ENCODE results near the gene EPHA8. TPM values are rescaled to one million over a fixed set of nuclear protein-coding genes. Genes with fewer than 3 reads are reported as not detected.

The EPHA8 gene
- total RNA-seq, 1 experiment from 2014 or later: not detected

GRCh38 chr1:22645931-22646330, 82.6 kb downstream of the EPHA8 start:
- no peak for DNase-seq (ENCODE audit: low read depth)

- DNase-seq (ENCODE audit: low read depth): no peak
Observed at GRCh38 chr1:22646384-22646783, 83.1 kb downstream of the EPHA8 start.

- DNase-seq (ENCODE audit: low read depth): no peak
Observed at GRCh38 chr1:22650089-22650693, 86.9 kb downstream of the EPHA8 start.

GRCh38 chr1:22651941-22652856, 88.9 kb downstream of the EPHA8 start:
- no peak for DNase-seq (ENCODE audit: low read depth)

GRCh38 chr1:22652881-22653316, 89.6 kb downstream of the EPHA8 start, which contains the start of gene C1QB:
C1QB (plus strand) TSS chr1:22653236; CDS start chr1:22659463, 6,227 bp downstream.
- no peak for DNase-seq (ENCODE audit: low read depth)

Other genes with a start within 250 kb of the EPHA8 start
- gene ZBTB40, start 111.6 kb upstream of the EPHA8 start, total RNA-seq (2014; rRNA removed; shearing (Covaris generic)): 4.1 and 11.8 TPM in 2 replicates
- gene C1QA, start 73.1 kb downstream of the EPHA8 start, total RNA-seq (2014; rRNA removed; shearing (Covaris generic)): not detected in 2 replicates
- gene C1QC, start 80.1 kb downstream of the EPHA8 start, total RNA-seq (2014; rRNA removed; shearing (Covaris generic)): not detected in 2 replicates
- not detected in 2 replicates for gene C1QB, start 89.7 kb downstream of the EPHA8 start, total RNA-seq (2014; rRNA removed; shearing (Covaris generic))
- 23.0 and 26.7 TPM in 2 replicates for gene EPHB2, start 147.3 kb downstream of the EPHA8 start, total RNA-seq (2014; rRNA removed; shearing (Covaris generic))

Data from M059J (cell line).